ENCODE results near the gene ANXA3. TPM values are rescaled to one million over a fixed set of nuclear protein-coding genes. Genes with fewer than 3 reads are reported as not detected.

The ANXA3 gene
- polyA plus RNA-seq, 1 of the 3 experiments (the other 2 are of a cell fraction), result 13.8 TPM

GRCh38 chr4:78569306-78569821 lies 17.8 kb downstream of the ANXA3 start (continued):
- TF ChIP-seq RCOR1 (IDR thresholded peaks at IDR 0.05; ENCODE audit: low read length) (no peak), MXI1 (IDR thresholded peaks at IDR 0.05; ENCODE audit: low read depth, low read length) (no peak)
- TF ChIP-seq, protein P1, sequence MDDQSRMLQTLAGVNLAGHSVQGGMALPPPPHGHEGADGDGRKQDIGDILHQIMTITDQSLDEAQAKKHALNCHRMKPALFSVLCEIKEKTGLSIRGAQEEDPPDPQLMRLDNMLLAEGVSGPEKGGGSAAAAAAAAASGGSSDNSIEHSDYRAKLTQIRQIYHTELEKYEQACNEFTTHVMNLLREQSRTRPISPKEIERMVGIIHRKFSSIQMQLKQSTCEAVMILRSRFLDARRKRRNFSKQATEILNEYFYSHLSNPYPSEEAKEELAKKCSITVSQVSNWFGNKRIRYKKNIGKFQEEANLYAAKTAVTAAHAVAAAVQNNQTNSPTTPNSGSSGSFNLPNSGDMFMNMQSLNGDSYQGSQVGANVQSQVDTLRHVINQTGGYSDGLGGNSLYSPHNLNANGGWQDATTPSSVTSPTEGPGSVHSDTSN (IDR thresholded peaks at IDR 0.05), result no peak

DNA sequence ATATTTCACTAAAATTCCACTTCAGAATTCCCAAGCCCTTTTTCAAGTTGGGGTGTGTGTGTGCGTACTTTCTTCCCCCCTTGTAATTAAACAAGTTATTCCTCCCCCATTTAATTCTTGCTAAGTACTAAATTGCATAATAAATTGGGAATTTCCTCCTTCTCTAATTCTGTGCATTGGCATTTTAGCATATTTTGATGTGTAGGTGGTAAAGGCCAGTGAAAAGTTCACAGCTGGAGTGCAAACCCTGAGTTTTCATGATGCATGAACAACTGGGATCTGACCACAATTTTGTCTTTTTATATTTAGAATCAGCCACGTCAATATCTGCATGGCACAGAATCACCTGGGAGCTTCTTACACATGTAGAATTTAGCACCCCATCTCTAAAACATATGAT lies 18.5 kb downstream of the ANXA3 start:
- no peak for DNase-seq
- Histone ChIP-seq H3K9me2 (no peaks in the 10 kb centered on the region), H3K79me2 (ENCODE audit: insufficient read depth) (no peaks in the 10 kb centered on the region), H3K27ac (ENCODE audit: low read depth in 2 of 2, low read length in 1 of 2) (peak overlapping the region; percentile 40 to 64; a peak in 2 of 4 replicates), H3K36me3 (replicated peaks in 1 of 2; ENCODE audit: control insufficient read depth in 1 of 2, insufficient read depth in 2 of 2, low read length in 1 of 2) (no peaks in the 10 kb centered on the region), H3K4me3 (ENCODE audit: low read depth in 2 of 2, low read length in 1 of 2) (no peak overlapping the region), H3K27me3 (ENCODE audit: insufficient read depth) (no peaks in the 10 kb centered on the region), H3F3A (replicated peaks; ENCODE audit: insufficient read depth) (peaks cover 8% of the 10 kb centered on the region), H3K4me1 (ENCODE audit: control insufficient read depth in 1 of 2, insufficient read depth in 2 of 2, low read depth in 1 of 2, low read length in 1 of 2) (peaks cover 0 to 9% of the 10 kb centered on the region in 2 experiments; a peak in 3 of 4 replicates), H3K9me3 (no peaks in the 10 kb centered on the region), H4K20me1 (ENCODE audit: insufficient read depth) (no peaks in the 10 kb centered on the region), H3K4me2 (no peak overlapping the region), H2AFZ (ENCODE audit: low read depth) (no peak overlapping the region; the same call in 1 of the 2 replicates), H3K9ac (no peak overlapping the region)
- POLR2A ChIA-PET, result no interaction called here
- TF ChIP-seq EZH2phosphoT487 (IDR thresholded peaks at IDR 0.05; ENCODE audit: borderline replicate concordance, low read depth) (no peak), SIN3A (IDR thresholded peaks at IDR 0.05; ENCODE audit: borderline replicate concordance, low read depth, low read length) (no peak), RAD21 (IDR thresholded peaks at IDR 0.05; ENCODE audit: low read length) (no peak), SMC3 (IDR thresholded peaks at IDR 0.05; ENCODE audit: low read depth, low read length) (no peak), POLR2AphosphoS5 (IDR thresholded peaks at IDR 0.05; ENCODE audit: low read depth, low read length) (no peak), ELF1 (IDR thresholded peaks at IDR 0.05) (no peak), NFIC (IDR thresholded peaks at IDR 0.05; ENCODE audit: borderline replicate concordance) (no peak), TAF1 (IDR thresholded peaks at IDR 0.05; ENCODE audit: borderline replicate concordance, low read depth, low read length) (no peak), NRF1 (IDR thresholded peaks at IDR 0.05; ENCODE audit: low read depth, low read length) (no peak), RXRA (IDR thresholded peaks at IDR 0.05; ENCODE audit: borderline replicate concordance, low read depth) (no peak), EP300 (IDR thresholded peaks at IDR 0.05; ENCODE audit: borderline replicate concordance in 1 of 2, low read depth in 1 of 2, low read length in 1 of 2) (no peak), REST (IDR thresholded peaks at IDR 0.05; ENCODE audit: low read depth, low read length) (no peak), FOXJ3 (CRISPR knock-in tag; IDR thresholded peaks at IDR 0.05) (no peak), RFX5 (IDR thresholded peaks at IDR 0.05; ENCODE audit: low read length) (no peak), GABPA (IDR thresholded peaks at IDR 0.05; ENCODE audit: low read depth) (no peak), FOSL2 (IDR thresholded peaks at IDR 0.05; ENCODE audit: borderline replicate concordance, low read depth) (no peak), GATA2 (CRISPR knock-in tag; IDR thresholded peaks at IDR 0.05) (no peak), RCOR1 (IDR thresholded peaks at IDR 0.05; ENCODE audit: low read length) (no peak)
- TF ChIP-seq, protein P2, sequence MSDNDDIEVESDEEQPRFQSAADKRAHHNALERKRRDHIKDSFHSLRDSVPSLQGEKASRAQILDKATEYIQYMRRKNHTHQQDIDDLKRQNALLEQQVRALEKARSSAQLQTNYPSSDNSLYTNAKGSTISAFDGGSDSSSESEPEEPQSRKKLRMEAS (IDR thresholded peaks at IDR 0.05; ENCODE audit: low read depth), result no peak
- WGBS (ENCODE audit: low lambda C conversion rate), result 93% methylated on average over 2 of the region's 2 CpGs
- CTCF ChIA-PET, result no interaction called here
